Stimulated activated CD4-positive, alpha-beta T cell treated with anti-CD3 and anti-CD28 coated beads, Interleukin-4, amount 100 ng/mL, for 24 hours (primary cell): ENCODE data around the gene LRRC28.
"Not testable (repeated sequence)": the region's sequence is repeated elsewhere in the genome, so short reads cannot be mapped to it uniquely, and the experiment has no call there.

Experiments used
- DNase-seq: peaks from one replicate; pipeline ENCODE4 v3.0.0-alpha.2; 2020

LRRC28 gene

DNA sequence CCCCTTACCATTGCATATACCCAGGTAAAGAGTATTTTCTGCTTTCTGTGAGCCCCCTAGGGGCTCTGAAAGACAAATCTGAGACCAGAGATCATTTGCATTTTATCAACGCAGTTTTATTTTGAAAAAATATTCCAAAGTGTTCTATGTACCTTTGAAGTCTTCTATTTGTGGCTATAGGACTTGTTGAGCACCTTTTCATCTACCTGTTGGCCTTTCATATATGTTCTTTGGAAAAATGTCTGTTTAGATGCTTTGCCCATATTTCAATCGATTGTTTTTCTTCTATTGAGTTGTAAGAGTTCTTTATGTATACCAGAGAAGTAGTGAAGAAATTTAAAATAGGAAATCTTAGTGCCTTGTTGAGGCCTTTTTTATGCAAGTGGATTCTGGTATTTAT, 94.0 kb downstream of the LRRC28 start:
- DNase-seq = no peak

DNA sequence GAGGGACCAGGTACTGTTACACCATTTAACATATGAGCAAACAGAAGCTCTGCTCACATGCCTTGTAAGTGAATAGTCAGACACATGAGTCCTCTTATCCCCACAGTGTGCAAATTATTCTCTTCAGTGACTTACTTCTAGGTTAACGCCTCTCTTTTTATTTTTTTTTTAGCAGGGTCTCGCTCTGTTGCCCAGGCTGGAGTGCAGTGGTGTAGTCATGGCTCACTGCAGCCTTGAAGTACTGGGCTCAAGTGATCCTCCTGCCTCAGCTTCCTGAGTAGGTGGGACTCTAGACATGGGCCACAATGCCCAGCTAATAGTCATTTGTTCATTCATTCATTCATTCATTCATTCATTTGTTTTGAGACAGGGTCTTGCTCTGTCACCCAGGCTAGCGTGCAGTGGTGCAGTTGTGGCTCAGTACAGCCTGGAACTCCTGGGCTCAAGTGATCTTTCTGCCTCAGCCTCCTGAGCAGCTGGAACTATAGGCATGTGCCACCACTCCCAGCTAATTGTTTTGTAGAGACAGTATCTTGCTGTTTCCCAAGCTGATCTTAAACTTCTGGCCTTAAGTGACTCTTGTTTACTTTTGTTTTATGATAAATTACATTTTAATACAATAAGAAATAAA, 94.7 kb downstream of the LRRC28 start:
- DNase-seq = no peak

DNA sequence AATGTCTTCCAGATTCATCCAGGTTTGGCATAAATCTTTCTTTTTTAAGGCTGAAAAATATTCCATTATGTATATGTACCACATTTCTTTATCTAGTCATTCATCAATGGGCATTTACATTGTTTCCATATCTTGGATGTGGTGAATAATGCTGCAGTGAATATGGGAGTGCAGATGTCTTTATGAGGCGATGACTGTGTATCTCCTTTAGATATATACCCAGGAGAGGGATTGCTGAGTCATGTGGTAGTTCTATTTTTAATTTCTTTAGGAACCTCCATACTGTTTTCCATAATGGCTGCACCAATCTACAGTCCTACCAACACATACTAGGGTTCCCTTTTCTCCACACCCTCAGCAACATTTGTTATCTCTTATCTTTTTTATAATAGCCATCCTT, 96.3 kb downstream of the LRRC28 start:
- DNase-seq = no peak

DNA sequence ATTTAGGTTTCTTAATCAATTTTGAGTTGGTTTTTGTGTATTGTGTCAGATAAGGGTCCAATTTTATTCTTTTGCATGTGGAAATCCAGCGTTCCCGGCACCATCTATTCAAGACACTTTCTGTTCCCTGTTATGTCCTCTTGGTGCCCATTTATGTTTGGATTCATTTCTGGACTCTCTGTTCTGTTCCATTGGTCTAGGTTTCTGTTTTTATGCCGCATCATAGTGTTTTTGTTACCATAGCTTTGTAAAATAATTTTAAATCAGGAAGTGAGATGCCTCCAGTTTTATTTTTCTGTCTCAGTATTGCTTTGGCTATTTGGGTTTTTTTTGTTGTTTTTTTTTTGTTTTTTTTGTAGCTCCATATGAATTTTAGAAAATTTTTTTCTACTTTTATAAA, 97.1 kb downstream of the LRRC28 start:
- no peak for DNase-seq

DNA sequence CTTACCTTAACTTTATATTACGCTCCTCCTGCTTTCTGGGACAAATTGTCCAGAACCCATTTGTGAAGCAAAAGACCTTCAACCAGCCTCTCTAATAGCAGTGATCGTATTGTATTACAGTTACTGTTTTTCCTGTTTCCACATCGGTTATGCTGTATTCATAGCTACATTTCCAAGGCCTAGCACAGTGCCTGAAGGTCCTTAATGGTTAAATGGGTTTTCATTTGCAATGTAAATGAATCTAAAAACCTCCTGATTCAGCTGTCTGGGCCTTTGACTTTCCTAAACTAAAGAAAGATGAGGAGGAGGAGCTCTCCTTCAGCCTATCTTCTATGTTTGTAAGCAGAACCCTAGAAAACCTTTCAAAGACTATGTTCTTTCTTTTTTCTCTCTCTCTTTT, 99.1 kb downstream of the LRRC28 start:
- no peak for DNase-seq

DNA sequence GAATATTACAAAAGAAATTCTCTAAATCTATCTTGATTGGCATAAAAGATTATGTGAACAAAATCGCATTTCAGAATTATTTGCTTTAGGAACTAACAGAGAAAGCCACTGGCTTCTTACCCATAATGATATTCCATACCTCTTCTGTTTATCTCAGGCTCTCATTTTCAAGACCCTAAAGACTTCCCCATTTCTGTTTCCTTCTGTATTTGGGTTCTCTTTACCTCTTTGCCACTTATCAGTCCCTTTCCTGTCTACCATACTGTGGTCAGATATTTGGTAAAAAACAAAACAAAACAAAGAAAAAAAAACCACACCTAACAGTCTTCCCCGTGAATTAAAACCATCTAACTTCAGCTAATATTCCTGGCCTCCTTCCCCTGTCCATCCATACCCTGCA, 108.5 kb downstream of the LRRC28 start:
- no peak for DNase-seq

DNA sequence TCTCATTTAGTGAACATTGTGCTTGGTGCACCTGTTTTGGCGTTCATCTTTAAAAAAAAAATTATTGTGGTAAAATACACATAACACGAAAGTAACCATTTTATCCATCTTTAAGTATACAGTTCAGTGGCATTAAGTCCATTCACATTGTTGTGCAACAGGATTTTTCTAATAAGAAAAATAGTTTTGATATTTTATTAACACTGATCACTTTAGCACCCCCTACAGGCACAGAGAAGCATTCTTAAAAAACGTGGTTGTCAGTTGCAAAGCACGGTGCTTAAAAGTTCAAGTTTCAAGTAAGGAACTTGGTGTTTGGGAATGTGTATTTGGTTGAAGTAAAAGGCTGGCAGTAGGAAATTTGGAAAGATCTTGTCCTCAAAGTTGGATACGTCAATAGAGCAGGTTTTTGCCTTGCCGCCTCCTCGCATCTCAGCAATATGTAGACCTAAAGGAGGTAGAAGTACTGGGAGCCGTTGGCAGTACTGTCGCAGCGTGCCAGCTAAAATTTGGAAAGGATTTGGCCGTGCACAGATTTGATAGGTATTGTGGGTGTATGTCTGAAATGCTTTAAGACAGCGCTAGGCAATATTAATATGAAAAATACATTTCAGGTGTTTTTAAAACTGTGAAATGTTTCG, 110.4 kb downstream of the LRRC28 start:
- no peak for DNase-seq

DNA sequence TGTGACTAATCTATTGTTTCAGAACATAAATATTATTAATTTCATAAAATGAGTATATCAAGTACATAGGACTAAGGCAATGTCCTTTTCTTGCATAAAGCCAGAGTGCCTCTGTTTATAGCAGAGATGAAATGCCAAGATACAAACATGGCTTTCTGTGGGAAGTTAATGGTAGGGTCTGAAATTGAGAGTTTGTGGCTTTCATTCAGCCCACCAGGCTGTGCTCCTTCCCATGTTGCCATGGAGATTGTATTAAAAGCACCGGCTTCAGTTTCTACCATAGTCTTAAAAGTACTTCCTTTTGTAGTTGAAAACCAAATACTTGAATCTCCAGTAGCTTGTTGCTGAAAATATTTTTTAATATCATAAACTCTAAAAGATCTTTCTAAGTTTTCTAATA, 114.0 kb downstream of the LRRC28 start:
- no peak for DNase-seq

DNA sequence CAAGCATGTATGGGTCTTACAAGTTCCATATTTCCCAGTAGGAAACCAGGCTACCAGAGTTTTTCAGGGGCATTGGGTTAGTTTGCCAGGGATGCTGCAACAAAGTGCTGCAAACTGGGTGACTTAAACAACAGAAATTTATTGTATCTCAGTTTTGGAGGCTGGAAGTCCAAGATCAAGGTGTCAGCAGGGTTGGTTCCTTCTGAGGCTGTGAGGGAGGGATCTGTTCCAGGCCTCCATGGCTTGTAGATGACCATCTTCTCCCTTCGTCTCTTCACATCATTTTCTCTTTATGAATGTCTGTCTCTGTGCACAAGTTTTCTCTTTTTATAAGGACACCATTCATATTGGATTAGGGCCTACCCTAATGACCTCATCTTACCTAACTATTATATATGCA, 114.7 kb downstream of the LRRC28 start:
- no peak for DNase-seq

DNA sequence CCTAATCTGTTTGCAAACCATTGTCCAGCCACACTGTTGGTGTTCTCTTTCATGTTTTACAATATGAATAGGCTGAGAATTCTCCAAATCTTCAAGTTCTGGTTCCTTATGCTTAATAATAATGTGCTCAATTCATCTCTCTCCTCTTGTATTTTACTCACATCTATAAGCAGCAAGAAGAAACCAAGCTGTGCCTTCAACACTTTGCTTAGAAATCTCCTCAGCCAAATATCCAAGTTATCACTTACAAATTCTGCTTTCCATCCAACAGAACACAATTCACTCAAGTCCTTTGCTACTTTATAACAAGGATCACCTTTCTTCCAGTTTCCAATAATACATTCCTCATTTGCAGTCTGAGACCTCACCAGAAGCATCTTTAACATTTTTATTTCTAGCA, 117.5 kb downstream of the LRRC28 start:
- no peak for DNase-seq

DNA sequence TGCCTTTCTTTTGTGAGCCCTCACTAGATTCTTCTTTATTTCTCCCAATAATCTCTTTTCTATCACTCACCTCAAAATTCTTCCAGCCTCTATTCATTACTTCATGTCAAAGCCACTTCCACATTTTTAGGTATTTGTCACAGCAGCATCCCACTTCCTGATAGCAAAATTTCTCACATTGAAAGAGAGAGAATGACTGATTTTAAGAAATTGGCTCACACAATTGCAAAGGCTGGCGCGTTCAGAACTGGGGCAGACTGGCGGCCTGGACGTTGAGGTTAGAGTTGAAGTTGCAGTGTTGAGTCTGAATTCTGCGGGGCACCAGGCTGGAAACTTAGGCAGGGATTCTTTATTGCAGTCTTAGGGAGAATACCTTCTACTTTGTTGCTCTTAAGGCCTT, 117.9 kb downstream of the LRRC28 start:
- no peak for DNase-seq

DNA sequence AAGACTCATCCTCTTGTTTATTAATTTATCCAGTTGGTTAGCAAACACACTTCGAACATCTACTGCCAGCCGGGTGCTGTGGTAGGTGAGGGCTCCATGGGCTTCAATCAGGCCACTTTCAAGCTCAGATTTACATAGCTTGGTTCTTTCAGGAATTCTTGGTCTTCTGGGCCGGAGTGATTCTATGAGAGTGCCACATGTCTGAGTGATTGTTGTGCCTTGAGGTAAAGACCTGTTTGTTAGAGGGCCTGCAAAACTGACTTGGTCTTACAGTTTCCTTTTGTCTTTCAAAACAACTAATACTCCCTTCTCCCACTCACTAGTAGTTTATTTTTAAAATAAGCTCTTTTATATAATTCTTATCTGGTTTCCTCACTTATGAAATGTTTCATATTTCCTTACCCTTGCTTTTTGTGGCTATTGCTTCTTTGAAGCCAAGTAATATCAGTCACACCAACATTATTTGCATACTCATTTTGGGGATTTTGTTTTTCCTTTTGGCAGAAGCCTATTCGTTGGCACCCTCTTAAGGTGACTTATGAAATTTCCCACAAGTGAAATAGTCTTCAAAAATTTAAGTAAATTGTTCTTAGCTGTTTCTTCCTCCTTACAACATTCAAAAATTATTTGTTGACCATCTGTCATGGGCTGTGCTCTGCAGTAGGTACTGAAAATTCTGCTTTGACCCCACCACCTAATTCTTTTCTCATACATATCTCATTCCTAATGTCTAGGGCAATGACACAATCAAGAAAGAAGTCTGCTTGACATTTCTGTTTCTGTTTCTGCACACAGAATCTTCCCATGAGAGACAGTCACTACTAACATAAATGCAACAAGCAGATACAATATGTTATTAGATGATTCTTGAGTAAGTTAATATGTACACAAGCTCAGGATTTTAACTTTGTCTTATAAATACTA, 120.2 kb downstream of the LRRC28 start:
- DNase-seq = no peak

DNA sequence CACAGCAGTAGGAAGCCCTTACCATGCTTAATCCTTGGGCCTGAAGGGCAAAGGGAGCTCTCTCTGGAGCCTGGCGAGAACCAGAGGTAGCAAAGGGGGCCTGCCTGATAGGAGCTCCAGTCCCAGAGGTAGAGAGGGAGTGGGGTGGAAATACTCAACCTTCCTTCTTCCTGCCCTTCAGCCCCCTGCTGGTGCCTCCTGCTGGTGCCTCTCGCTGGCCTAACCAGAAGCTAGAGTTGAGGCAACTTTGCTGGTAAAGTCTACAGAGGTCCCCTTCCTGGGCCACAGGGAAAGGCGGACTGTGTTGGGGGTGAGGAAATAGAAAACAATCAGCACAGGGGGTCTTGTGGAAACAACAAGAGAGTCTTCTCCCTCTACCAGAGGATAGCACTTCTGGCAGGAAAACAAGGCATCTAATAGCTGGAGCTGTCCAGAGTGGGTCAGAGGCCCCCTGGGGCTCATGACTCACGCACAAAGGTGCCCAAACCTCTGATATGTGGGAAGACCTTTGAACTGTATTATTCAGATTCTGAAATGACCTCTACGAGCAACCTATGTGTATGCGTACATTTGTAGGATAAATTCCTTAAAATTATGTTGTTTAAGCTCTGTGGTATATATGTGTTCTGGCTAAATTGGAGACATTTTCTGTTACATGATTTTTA, 133.9 kb downstream of the LRRC28 start:
- no peak for DNase-seq

DNA sequence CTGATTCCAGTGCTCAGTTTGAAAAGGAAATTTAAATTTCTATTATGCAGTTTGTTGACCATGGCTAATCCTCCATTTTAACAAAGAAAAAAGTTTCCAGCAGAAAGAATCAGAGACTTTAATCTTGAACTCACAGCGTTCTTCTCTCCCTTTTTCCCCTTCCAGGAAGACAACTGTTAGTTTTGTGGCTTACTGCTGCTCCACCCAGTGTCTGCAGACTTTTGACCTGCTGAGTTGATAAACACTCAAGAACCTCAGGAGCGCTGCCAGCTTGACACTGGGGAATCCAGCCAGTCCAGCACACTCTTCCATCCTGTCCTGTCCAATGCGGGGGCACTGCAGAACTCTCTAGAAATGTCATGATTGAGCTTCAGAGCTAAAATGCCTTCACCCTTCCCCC, 134.6 kb downstream of the LRRC28 start:
- no peak for DNase-seq

DNA sequence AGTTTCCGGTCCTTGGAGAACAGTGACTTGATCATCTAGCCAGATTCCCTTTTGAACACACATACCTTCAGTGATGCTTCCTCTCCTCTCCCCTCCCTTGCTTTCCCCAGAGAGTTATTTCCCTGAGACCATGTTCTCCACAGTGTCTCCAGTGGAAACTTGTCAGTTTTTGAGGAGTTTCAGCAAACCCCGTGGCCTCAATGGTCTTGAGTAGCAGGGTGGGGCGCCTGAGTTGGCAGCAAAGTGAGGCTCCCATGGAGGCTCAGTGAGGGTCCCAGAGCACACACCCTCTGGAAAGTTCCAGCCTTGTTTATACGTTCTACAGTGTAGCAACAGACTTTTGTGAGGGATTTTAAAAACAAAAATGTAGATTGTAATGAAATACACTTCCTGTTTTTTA, 135.1 kb downstream of the LRRC28 start:
- DNase-seq = no peak

DNA sequence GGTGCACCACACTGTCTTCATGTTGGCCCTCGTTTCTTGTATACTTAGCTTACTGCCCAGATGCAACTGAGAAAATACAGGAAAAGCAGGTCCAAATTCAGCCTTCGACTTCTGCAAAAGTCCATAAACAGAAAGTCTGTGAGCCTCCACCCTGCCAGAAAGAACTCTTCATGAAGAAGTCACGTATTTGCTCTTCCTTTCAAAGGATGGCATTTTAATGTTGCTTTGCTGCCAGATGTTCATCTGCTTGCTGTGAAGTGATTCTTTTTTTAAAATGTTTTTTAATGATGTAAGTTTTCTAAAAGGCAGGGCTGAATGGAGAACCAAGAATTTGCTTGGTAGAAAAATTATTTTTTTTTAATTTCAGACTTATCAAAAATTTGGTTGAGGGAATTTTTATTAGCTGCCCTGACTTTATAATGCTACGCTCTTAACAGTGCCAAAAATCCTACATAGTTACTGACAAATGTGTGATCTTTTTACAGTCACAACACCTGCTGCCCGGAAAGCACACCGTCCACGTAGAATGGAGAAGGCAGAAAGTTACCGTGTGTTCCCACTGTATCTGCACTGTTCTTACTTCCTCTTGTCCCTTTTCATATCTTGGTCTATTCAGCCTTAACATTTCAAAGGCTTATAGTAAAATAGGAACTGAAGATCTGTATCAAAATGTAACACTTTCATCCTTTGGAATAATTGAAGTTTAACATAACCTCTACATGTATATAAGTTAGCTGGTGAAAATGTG, 136.3 kb downstream of the LRRC28 start:
- DNase-seq = no peak

DNA sequence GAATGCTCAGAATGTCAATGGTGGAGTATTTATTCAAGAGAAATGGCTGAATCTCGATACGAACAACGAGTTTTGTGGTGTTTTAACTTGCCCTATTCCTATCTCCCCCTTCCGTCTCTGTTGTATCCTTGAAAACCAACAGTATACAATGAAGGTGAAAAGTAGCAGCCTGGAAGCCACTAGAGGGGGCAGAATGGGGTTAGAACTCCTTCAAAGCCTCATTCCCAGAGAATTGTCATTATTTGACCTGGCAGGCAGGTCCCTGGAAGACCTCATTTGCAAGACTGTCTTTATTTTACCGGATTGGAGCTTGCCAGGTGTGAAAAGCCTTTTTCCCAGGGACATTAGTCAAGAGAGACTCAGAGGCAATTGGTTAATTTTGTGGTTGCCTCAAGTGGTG, 139.4 kb downstream of the LRRC28 start:
- no peak for DNase-seq

DNA sequence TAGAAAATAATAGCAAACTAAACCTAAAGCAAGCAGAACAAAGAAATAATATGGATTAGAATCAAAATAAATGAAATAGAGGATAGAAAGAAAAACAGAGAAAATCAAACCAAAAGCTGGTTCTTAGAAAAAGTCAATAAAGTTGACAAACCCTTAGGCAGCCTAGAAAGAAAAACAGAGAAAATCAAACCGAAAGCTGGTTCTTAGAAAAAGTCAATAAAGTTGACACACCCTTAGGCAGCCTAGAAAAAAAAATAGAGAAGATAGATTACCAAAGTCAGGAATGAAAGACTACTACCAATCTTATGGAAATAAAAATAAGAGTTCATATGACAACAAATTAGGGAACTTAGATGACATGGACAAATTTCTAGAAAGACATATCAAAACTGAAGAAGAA, 142.4 kb downstream of the LRRC28 start:
- no peak for DNase-seq

DNA sequence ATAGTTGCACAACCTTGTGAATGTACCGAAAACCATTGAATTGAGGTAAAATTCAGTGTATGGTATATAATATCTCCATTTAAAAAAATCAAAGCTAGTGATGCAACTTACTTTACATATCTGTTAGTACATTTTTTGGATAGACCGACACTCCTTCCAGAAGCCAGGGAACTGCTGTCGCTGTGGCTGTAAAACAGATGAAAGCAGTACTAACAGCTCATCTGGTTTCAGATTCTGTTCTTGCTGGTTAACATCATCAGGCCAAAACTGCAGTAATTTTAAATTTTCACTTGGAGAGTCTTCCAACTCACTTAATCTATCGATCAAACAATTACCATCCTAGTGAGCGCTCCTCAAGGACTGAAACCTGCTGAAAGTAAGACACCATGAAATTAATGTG, 145.1 kb downstream of the LRRC28 start:
- DNase-seq = no peak

DNA sequence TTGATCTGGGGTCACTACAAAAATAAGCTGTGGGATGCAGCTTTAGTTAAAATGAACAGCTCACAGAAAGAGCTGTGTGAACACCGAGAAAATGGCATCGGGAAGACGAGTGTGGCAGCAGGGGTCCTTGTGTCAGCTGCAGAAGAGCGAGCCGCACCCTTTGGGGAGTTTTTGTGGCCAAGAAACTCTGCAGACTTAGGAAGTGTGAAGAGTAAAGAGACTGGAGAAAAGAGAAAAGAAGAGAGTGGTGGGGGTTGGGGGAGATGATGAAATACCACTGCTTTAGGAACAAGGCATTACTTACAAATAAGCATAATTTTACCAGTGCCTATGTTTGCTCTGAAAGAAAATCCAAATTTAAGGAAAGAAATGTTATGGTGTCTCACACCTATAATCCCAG, 147.8 kb downstream of the LRRC28 start:
- no peak for DNase-seq

DNA sequence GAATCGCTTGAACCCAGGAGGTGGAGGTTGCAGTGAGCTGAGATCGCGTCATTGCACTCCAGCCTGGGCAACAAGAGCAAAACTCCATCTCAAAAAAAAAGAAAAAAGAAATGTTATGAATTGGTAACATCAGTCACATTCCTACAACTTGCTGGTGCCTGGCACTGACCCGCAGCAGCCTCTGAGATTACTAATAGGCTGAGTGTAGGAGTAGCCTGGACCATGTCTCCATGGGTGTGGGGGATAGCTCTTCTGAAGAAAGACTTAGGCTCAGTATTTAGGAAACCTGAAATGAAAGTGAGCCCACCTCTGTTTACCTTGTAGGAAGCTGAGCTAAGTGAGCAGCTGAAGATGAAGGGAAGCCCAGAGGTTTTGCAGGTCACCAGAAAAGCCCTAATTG, 148.3 kb downstream of the LRRC28 start:
- no peak for DNase-seq

DNA sequence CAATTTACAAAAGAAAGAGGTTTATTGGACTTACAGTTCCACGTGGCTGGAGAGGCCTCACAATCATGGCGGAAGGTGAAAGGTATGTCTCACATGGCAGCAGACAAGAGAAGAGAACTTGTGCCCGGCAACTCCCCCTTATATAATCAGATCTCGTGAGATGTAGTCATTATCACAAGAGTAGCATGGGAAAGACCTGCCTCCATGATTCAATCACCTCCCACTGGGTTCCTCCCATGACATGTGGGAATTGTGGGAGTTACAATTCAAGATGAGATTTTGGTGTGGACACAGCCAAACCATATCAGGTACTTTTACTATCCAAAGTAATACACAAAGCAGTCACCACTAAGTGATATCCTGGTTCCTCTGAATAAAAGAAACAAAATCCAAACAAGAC, 149.9 kb downstream of the LRRC28 start:
- not testable (repeated sequence) for DNase-seq
